A549 (cell line): ENCODE measurements around the gene UNC5B. TPM values are rescaled to one million over a fixed set of nuclear protein-coding genes. Genes with fewer than 3 reads are reported as not detected.

Experiments
- ATAC-seq, 2 experiments: fragments of 200-7000 bp in 1 of 2; fragments of >200 bp in 1 of 2; cut with Nextera tagmentation in 1 of 2; cut with Tn5 transposase in 1 of 2; 3 replicates each; pipeline versions ENCODE4 v1.8.0 to v1.9.1; 2018 to 2020; ENCODE audit warnings: mild to moderate bottlenecking in 1 of 2, moderate library complexity in 1 of 2
- CTCF ChIA-PET: fragments of 300-600 bp; sonication (Branson Sonifier 250); formaldehyde crosslinking; extraction: SDS; loops from one replicate; lab custom pipeline; 2021; ENCODE audit warnings: antibody characterized with exemption, inconsistent platforms; lab: Yijun Ruan, JAX
- POLR2A ChIA-PET: fragments of 350-600 bp; formaldehyde crosslinking; extraction: SDS; loops from one replicate; lab custom pipeline; 2021; ENCODE audit warnings: antibody characterized with exemption, inconsistent platforms; lab: Yijun Ruan, JAX
- DNase-seq, 2 experiments: peaks; one replicate each; pipeline versions ENCODE4 v3.0.0 to v3.0.0-alpha.2; 2011 to 2016; ENCODE audit warnings: low read depth in 1 of 2, low spot score in 1 of 2
- FAIRE-seq: peaks from 2 replicates; lab custom pipeline; 2011; peaks lifted over from hg19 to GRCh38; lab: Jason Lieb, UNC
- H3K27ac ChIP-seq, 2 experiments: fragments of >200 bp; sonication (Bioruptor Twin); formaldehyde crosslinking; 3 replicates each; pipeline ENCODE4 v1.5.1; 2016 to 2017
- H3K4me1 ChIP-seq: fragments of >200 bp; sonication (Bioruptor Twin); formaldehyde crosslinking; 3 replicates; pipeline ENCODE4 v1.6.1; 2016
- H3K4me2 ChIP-seq: fragments of >200 bp; sonication (Bioruptor Twin); formaldehyde crosslinking; 3 replicates; pipeline ENCODE4 v1.6.1; 2016
- H3K4me3 ChIP-seq: fragments of >200 bp; sonication (Bioruptor Twin); formaldehyde crosslinking; 3 replicates; pipeline ENCODE4 v1.5.1; 2016
- H3K9me3 ChIP-seq: fragments of >200 bp; sonication (Bioruptor Twin); formaldehyde crosslinking; 3 replicates; pipeline ENCODE4 v1.6.1; 2016
- BHLHE40 ChIP-seq: IDR thresholded peaks from 2 replicates; pipeline ENCODE4 v1.6.1; 2012; ENCODE audit warnings: low read depth, low read length, inconsistent platforms
- CBX2 ChIP-seq: fragments of 200-600 bp; sonication (generic); IDR thresholded peaks from 2 replicates; pipeline ENCODE4 v1.6.1; 2016; ENCODE audit warnings: low read depth, mild to moderate bottlenecking, borderline replicate concordance
- CBX8 ChIP-seq: fragments of 200-600 bp; sonication (generic); IDR thresholded peaks from 2 replicates; pipeline ENCODE4 v1.6.1; 2016
- CTCF ChIP-seq: fragments of >200 bp; sonication (Bioruptor Twin); formaldehyde crosslinking; IDR thresholded peaks from 3 replicates; pipeline ENCODE4 v1.5.1; 2016
- ELK1 ChIP-seq: fragments of 150-350 bp; IDR thresholded peaks from 2 replicates; pipeline ENCODE4 v1.6.1; 2014; ENCODE audit warnings: low read depth, mild to moderate bottlenecking, low read length
- FOXS1 ChIP-seq: fragments of 250-450 bp; sonication (Bioruptor Pico); IDR thresholded peaks from 2 replicates; pipeline ENCODE4 v1.5.0; 2020; ENCODE audit warnings: mild to moderate bottlenecking, moderate library complexity
- GATA3 ChIP-seq: IDR thresholded peaks from 2 replicates; pipeline ENCODE4 v1.6.1; 2012; ENCODE audit warnings: borderline replicate concordance
- HDAC2 ChIP-seq: fragments of 200-600 bp; sonication (generic); IDR thresholded peaks from 2 replicates; pipeline ENCODE4 v1.6.1; 2016
- JUN ChIP-seq, 2 experiments: fragments of >200 bp; sonication (Bioruptor Twin); formaldehyde crosslinking; IDR thresholded peaks; 2 replicates in 1 of 2; 3 replicates in 1 of 2; pipeline ENCODE4 v1.6.1; 2016 to 2017
- KDM1A ChIP-seq: fragments of 200-600 bp; sonication (generic); IDR thresholded peaks from 2 replicates; pipeline ENCODE4 v1.6.1; 2016; ENCODE audit warnings: low read depth, mild to moderate bottlenecking
- MYC ChIP-seq: IDR thresholded peaks from 2 replicates; pipeline ENCODE4 v1.6.1; 2012; ENCODE audit warnings: mild to moderate bottlenecking, inconsistent platforms, low read length, improper control_type of control experiment, borderline replicate concordance
- NFE2L2 ChIP-seq: fragments of 150-350 bp; conservative IDR thresholded peaks from 2 replicates; pipeline ENCODE4 v1.6.1; 2014; ENCODE audit warnings: low read length
- NPAS2 ChIP-seq: fragments of 250-450 bp; sonication (Bioruptor Pico); IDR thresholded peaks from 2 replicates; pipeline ENCODE4 v1.8.0; 2022; ENCODE audit warnings: mild to moderate bottlenecking, moderate library complexity, borderline replicate concordance
- NR3C1 ChIP-seq: fragments of >200 bp; sonication (Bioruptor Twin); formaldehyde crosslinking; IDR thresholded peaks from 3 replicates; pipeline ENCODE4 v1.6.1; 2017
- POLR2A ChIP-seq: IDR thresholded peaks from 2 replicates; pipeline ENCODE4 v1.6.1; 2012; ENCODE audit warnings: mild to moderate bottlenecking, low read length
- RARB ChIP-seq: fragments of 250-450 bp; sonication (Bioruptor Pico); IDR thresholded peaks from 2 replicates; pipeline ENCODE4 v1.8.0; 2021; ENCODE audit warnings: mild to moderate bottlenecking, moderate library complexity
- TP53 ChIP-seq: fragments of 250-450 bp; sonication (Bioruptor Pico); IDR thresholded peaks from 2 replicates; pipeline ENCODE4 v1.5.0; 2021; ENCODE audit warnings: mild to moderate bottlenecking, moderate library complexity
- ZC3H11A ChIP-seq: fragments of 450-650 bp; IDR thresholded peaks from 2 replicates; pipeline ENCODE4 v1.6.1; 2014; ENCODE audit warnings: antibody characterized with exemption, mild to moderate bottlenecking
- WGBS: methylation state at CpG from one replicate; pipeline ENCODE4 v1.1.6; 2017; ENCODE audit errors: missing lambda C conversion rate; 5-methylcytosine and 5-hydroxymethylcytosine counted together
- polyA plus RNA-seq, 4 experiments: library from polyadenylated mRNA; depleted of rRNA in 3 of 4; stranded (reverse); fragments of >200 nt; fragmentation: RNase III in 1 of 4; extraction: RNeasy Plus Mini Kit Qiagen cat#74134 plus additional on column Dnase treatment in 1 of 4; gene quantifications; 2 replicates in 3 of 4; 3 replicates in 1 of 4; pipeline ENCODE4 v1.2.3, GENCODE V29; 2011 to 2017
- TF ChIP-seq, protein P1 (sequence below): IDR thresholded peaks from 2 replicates; pipeline ENCODE4 v1.6.1; 2012
- TF ChIP-seq, protein P2 (sequence below): fragments of 200-600 bp; sonication (generic); IDR thresholded peaks from 2 replicates; pipeline ENCODE4 v1.6.1; 2016; ENCODE audit warnings: antibody characterized with exemption, mild to moderate bottlenecking, moderate library complexity

The UNC5B gene
- polyA plus RNA-seq, 2 of the 4 experiments (the other 2 are of a cell fraction) = 0.14 to 1.0 TPM

- TF ChIP-seq MYC (no peak), POLR2A (no peak), RARB (no peak), NPAS2 (CRISPR knock-in tag) (no peak), CBX2 (no peak), TP53 (CRISPR knock-in tag) (no peak)
- TF ChIP-seq, all 56 proteins: peak for 0
Measured at GRCh38 chr10:71216751-71217265, 4.4 kb downstream of the UNC5B start (continued).

GRCh38 chr10:71217266-71218045, 5.1 kb downstream of the UNC5B start:
- ATAC-seq (no peak), DNase-seq (no peak), FAIRE-seq (no peak)
- H3K9me3 ChIP-seq = no peaks in the 10 kb centered on the region
- TF ChIP-seq, protein P1, sequence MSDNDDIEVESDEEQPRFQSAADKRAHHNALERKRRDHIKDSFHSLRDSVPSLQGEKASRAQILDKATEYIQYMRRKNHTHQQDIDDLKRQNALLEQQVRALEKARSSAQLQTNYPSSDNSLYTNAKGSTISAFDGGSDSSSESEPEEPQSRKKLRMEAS = no peak
- TF ChIP-seq ZC3H11A = no peak
- TF ChIP-seq CBX2 = no peak
- TF ChIP-seq ELK1 = no peak
- no peak for TF ChIP-seq GATA3
- no peak for TF ChIP-seq BHLHE40
- no peak for TF ChIP-seq KDM1A
- no peak for TF ChIP-seq HDAC2
- TF ChIP-seq CBX8 = no peak
- TF ChIP-seq, protein P2, sequence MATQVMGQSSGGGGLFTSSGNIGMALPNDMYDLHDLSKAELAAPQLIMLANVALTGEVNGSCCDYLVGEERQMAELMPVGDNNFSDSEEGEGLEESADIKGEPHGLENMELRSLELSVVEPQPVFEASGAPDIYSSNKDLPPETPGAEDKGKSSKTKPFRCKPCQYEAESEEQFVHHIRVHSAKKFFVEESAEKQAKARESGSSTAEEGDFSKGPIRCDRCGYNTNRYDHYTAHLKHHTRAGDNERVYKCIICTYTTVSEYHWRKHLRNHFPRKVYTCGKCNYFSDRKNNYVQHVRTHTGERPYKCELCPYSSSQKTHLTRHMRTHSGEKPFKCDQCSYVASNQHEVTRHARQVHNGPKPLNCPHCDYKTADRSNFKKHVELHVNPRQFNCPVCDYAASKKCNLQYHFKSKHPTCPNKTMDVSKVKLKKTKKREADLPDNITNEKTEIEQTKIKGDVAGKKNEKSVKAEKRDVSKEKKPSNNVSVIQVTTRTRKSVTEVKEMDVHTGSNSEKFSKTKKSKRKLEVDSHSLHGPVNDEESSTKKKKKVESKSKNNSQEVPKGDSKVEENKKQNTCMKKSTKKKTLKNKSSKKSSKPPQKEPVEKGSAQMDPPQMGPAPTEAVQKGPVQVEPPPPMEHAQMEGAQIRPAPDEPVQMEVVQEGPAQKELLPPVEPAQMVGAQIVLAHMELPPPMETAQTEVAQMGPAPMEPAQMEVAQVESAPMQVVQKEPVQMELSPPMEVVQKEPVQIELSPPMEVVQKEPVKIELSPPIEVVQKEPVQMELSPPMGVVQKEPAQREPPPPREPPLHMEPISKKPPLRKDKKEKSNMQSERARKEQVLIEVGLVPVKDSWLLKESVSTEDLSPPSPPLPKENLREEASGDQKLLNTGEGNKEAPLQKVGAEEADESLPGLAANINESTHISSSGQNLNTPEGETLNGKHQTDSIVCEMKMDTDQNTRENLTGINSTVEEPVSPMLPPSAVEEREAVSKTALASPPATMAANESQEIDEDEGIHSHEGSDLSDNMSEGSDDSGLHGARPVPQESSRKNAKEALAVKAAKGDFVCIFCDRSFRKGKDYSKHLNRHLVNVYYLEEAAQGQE = no peak
- no peak for TF ChIP-seq JUN (IDR thresholded peaks at IDR 0.05)
- no peak for TF ChIP-seq FOXS1
- TF ChIP-seq MYC = no peak
- no peak for TF ChIP-seq CTCF
- TF ChIP-seq NR3C1 = no peak
- no peak for TF ChIP-seq NFE2L2
- CTCF ChIA-PET = interaction anchor here (1.2 to 9.4 kb wide), 7 partner anchors 8 to 315 kb away, joined by 3 to 88 read pairs (median 6); no protein-coding TSS in a partner anchor
- H3K27ac ChIP-seq = peak overlapping the region; percentile 26 to 64; a peak in 4 of 6 replicates
- peaks cover 21% of the 10 kb centered on the region; the same call in 2 of the 3 replicates for H3K4me1 ChIP-seq
- WGBS = 37% methylated on average over 53 of the region's 57 CpGs
- POLR2A ChIA-PET = no interaction called here
- H3K4me2 ChIP-seq = peak overlapping the region; percentile 85
- peak overlapping the region; percentile 42 for H3K4me3 ChIP-seq
